Naive thymus-derived CD4-positive, alpha-beta T cell (primary cell): ENCODE results near the gene TRUB1. TPM values are rescaled to one million over a fixed set of nuclear protein-coding genes. Genes with fewer than 3 reads are reported as not detected.
A peak's percentile ranks its signal among the peaks of the same experiment; 100 is the strongest.
"Not testable (repeated sequence)": the region's sequence is repeated elsewhere in the genome, so short reads cannot be mapped to it uniquely, and the experiment has no call there.

ENCODE experiments used
- ATAC-seq: fragments of 150-1000 bp; cut with Tn5 transposase; 2 replicates; pipeline ENCODE4 v1.10.0; 2021; ENCODE audit warnings: mild to moderate bottlenecking, moderate library complexity
- CTCF ChIA-PET: fragments of 350-600 bp; sonication (Branson Sonifier 250); formaldehyde crosslinking; loops from one replicate; lab custom pipeline; 2021; ENCODE audit warnings: antibody characterized with exemption; lab: Charles Lee
- POLR2A ChIA-PET: fragments of 350-600 bp; sonication (Branson Sonifier 250); formaldehyde crosslinking; loops from one replicate; lab custom pipeline; 2021; ENCODE audit warnings: antibody characterized with exemption, inconsistent platforms; lab: Charles Lee
- DNase-seq, 9 donors: peaks; one replicate each; pipeline versions ENCODE4 v3.0.0 to v3.0.0-alpha.2; 2020 to 2022; ENCODE audit warnings: mixed read lengths in 1 of 9
- H3K27ac ChIP-seq: one replicate; pipeline ENCODE4 v1.7.0; 2013; ENCODE audit warnings: mild to moderate bottlenecking, low read depth, low read length, moderate library complexity
- H3K27me3 ChIP-seq, 2 donors: one replicate each; pipeline ENCODE4 v1.7.0; 2013; ENCODE audit warnings: low read length in 2 of 2, mild to moderate bottlenecking in 2 of 2, moderate library complexity in 2 of 2; ENCODE audit not compliant: control insufficient read depth in 2 of 2, insufficient read depth in 2 of 2
- H3K36me3 ChIP-seq, 3 experiments: 1 replicate in 2 of 3; 2 replicates in 1 of 3; pipeline ENCODE4 v1.7.0; 2013; ENCODE audit warnings: low read length in 3 of 3, mild to moderate bottlenecking in 3 of 3, moderate library complexity in 1 of 3; ENCODE audit not compliant: insufficient read depth in 3 of 3, control insufficient read depth in 2 of 3
- H3K4me1 ChIP-seq, 2 donors: one replicate each; pipeline ENCODE4 v1.7.0; 2013; ENCODE audit warnings: low read length in 2 of 2, mild to moderate bottlenecking in 2 of 2, moderate library complexity in 1 of 2; ENCODE audit not compliant: control insufficient read depth in 2 of 2, insufficient read depth in 2 of 2
- H3K4me3 ChIP-seq: 2 replicates; pipeline ENCODE4 v1.7.0; 2013; ENCODE audit warnings: mild to moderate bottlenecking, low read length
- H3K9me3 ChIP-seq, 3 experiments: 1 replicate in 2 of 3; 2 replicates in 1 of 3; pipeline ENCODE4 v1.7.0; 2013; ENCODE audit warnings: low read length in 3 of 3; ENCODE audit not compliant: control insufficient read depth in 2 of 3
- H3K27ac Mint-ChIP-seq, 9 donors: one replicate each; pipeline ENCODE4 v1.8.0; 2020 to 2022; ENCODE audit warnings: mixed read lengths in 9 of 9, mild to moderate bottlenecking in 8 of 9, moderate library complexity in 5 of 9, inconsistent platforms in 2 of 9
- H3K27me3 Mint-ChIP-seq, 5 donors: one replicate each; pipeline ENCODE4 v1.8.0; 2021 to 2022; ENCODE audit warnings: mixed read lengths in 5 of 5, mild to moderate bottlenecking in 1 of 5
- H3K36me3 Mint-ChIP-seq, 5 donors: one replicate each; pipeline ENCODE4 v1.8.0; 2020 to 2022; ENCODE audit warnings: mixed read lengths in 5 of 5, mild to moderate bottlenecking in 3 of 5, inconsistent platforms in 1 of 5
- H3K4me1 Mint-ChIP-seq, 7 donors: one replicate each; pipeline ENCODE4 v1.8.0; 2020 to 2022; ENCODE audit warnings: mixed read lengths in 7 of 7, mild to moderate bottlenecking in 3 of 7, inconsistent platforms in 1 of 7
- H3K4me3 Mint-ChIP-seq, 10 donors: one replicate each; pipeline ENCODE4 v1.8.0; 2020 to 2022; ENCODE audit warnings: mild to moderate bottlenecking in 10 of 10, mixed read lengths in 10 of 10, moderate library complexity in 6 of 10, inconsistent platforms in 2 of 10
- H3K9me3 Mint-ChIP-seq, 11 donors: one replicate each; pipeline ENCODE4 v1.8.0; 2020 to 2022; ENCODE audit warnings: mixed read lengths in 11 of 11, mild to moderate bottlenecking in 4 of 11, inconsistent platforms in 1 of 11, moderate library complexity in 1 of 11
- intact Hi-C, 2 donors: fragments of 100-400 bp; cut with micrococcal nuclease; formaldehyde crosslinking; loops; one replicate each; pipeline ENCODE4 v1.15.1; 2023
- polyA plus RNA-seq, 2 donors: library from polyadenylated mRNA; unstranded; fragments of 300-500 nt; fragmentation: Illumina TruSeq; gene quantifications; one replicate each; pipeline ENCODE4 v1.2.3, GENCODE V29; 2021
- total RNA-seq, 6 experiments: library from RNA in 5 of 6; stranded (reverse) in 5 of 6; gene quantifications; 1 replicate in 5 of 6; 2 replicates in 1 of 6; pipeline ENCODE4 v1.2.3 and lab custom pipeline; 2021 to 2026

TRUB1 gene
- total RNA-seq = 10 to 100 TPM in 3 of 5 experiments, 1 to 10 TPM in 2; 6.8 to 14.6 (median 12.9) TPM
- 10 to 100 TPM in 1 of 2 donors, 1 to 10 TPM in 1; 7.9 to 11.2 TPM for polyA plus RNA-seq
- total RNA-seq (lab: John Stamatoyannopoulos, UW) = 13.2 reads per million, percentile 41 among the genes with 10 or more reads in this experiment

DNA sequence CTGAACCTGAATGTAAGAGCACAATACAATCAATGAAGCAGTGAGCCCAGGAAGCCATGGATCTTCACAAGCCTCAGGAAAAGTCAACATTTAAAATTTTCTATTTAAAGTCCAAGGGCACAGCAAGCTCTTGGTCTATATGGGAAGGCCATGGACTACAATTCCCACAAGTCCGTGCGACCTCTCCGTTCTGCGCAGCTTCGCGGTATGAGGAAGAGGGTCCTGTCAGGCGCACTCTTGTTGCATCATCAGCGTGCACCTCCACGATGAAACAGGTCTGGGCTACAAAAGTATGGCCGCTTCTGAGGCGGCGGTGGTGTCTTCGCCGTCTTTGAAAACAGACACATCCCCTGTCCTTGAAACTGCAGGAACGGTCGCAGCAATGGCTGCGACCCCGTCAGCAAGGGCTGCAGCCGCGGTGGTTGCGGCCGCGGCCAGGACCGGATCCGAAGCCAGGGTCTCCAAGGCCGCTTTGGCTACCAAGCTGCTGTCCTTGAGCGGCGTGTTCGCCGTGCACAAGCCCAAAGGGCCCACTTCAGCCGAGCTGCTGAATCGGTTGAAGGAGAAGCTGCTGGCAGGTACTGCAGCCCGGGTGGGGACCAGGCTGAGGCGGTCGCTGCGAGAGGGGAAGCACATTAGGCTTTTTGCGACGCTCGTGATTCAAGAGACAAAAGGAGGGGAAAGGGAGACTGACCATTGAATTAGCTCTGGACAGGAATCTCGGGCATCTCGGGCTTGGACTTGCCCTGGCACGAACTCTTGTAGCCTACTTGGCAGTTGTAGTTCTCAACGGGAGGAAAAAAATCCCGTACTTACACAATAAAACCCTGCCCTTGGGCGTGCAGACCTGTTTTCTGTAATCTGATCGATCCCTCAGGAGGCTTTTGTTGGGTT is at the start of gene TRUB1:
TSS of gene TRUB1 (plus strand) at position 234 of the 894 bp plus-strand sequence. CDS start at position 293, 59 bp downstream.
- Mint-ChIP-seq H3K36me3 (peaks cover 0 to 9% (median 5%) of the 10 kb centered on the region in 5 donors), H3K9me3 (no peaks in the 10 kb centered on the region), H3K27me3 (no peaks in the 10 kb centered on the region), H3K27ac (peak within 1 kb of the TSS; percentile 95 to 98 (median 96)), H3K4me3 (peak within 1 kb of the TSS; percentile 94 to 99 (median 96)), H3K4me1 (peaks cover 20 to 43% (median 31%) of the 10 kb centered on the region in 7 donors)
- Histone ChIP-seq H3K4me1 (peaks cover 12 to 23% of the 10 kb centered on the region in 2 donors), H3K27me3 (no peaks in the 10 kb centered on the region), H3K9me3 (no peaks in the 10 kb centered on the region), H3K4me3 (peak within 1 kb of the TSS; percentile 87), H3K36me3 (peaks cover 0 to 22% (median 0%) of the 10 kb centered on the region in 3 experiments), H3K27ac (peak within 1 kb of the TSS; percentile 79)
- ATAC-seq (peak; percentile 100), DNase-seq (peak; percentile 59 to 91 (median 87))
- ChIA-PET POLR2A (interaction anchor here (1.0 kb wide), 1 partner anchor 10 kb away, joined by 3 read pairs; no protein-coding TSS in a partner anchor), CTCF (interaction anchor here (1.2 to 1.4 kb wide), 2 partner anchors 9 to 116 kb away, joined by 4 to 7 read pairs; partner anchors contain the start of gene FHIP2A)
- intact Hi-C loops = loop anchor here (1.0 to 10.0 kb wide), 12 partner anchors 61 to 1259 kb away; partner anchors contain the start of genes CCDC186 (in 2 of the 2), DCLRE1A (in 2 of the 2), FHIP2A (in 2 of the 2) and NHLRC2 (in 2 of the 2)

DNA sequence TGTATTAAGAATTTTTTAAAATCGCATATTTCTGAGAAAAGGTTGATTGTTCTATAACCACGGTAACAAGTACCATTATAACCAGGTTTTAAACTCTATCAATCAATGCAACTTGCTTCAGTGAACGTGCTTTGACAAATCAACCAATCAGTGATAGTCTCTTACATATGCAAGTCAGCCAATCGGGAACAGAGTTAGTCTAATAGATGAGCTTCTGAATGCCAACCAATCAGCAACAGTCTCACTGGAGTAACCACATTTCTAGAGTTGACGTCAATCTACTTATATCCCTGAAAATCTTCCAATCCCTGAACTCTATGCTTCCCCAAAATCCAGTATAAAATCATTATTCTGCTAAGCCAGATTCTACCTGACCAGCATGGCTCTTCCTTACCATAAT is 44.7 kb upstream of the TRUB1 start:
- ChIA-PET CTCF (no interaction called here), POLR2A (no interaction called here)
- Mint-ChIP-seq H3K9me3 (no peaks in the 10 kb centered on the region), H3K27me3 (peaks cover 0 to 13% (median 5%) of the 10 kb centered on the region in 5 donors), H3K27ac (no peak overlapping the region), H3K4me3 (no peak overlapping the region), H3K36me3 (no peaks in the 10 kb centered on the region), H3K4me1 (no peaks in the 10 kb centered on the region)
- H3K27me3 ChIP-seq = no peaks in the 10 kb centered on the region
- H3K4me1 ChIP-seq = no peaks in the 10 kb centered on the region
- no peaks in the 10 kb centered on the region for H3K36me3 ChIP-seq
- DNase-seq (no peak), ATAC-seq (no peak)
- intact Hi-C loops = loop anchor here in 1 of 2 donors (10.0 kb wide), 1 partner anchor 92 kb away; no protein-coding TSS in a partner anchor
- H3K9me3 ChIP-seq = no peaks in the 10 kb centered on the region
- no peak overlapping the region for H3K4me3 ChIP-seq
- H3K27ac ChIP-seq = no peak overlapping the region

DNA sequence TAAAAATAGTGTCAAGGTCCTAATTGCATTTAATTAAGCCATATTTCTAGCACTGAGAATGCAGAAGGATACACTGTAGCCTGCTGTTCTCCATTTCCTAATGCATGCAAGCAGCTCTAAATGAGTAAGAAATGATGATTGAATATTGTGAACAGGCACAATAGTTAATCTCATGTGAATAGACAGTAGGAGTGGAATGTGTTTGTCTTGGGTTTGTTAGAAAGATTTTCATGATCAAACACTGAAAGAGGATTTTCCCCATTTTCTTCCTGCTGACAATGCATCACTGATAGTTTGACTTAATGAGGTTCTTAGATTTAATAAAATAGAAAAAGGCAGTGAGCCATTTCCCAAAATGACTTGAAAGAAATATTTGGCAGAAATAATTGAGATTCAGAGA is 43.1 kb upstream of the TRUB1 start:
- Histone ChIP-seq H3K9me3 (no peaks in the 10 kb centered on the region), H3K36me3 (no peaks in the 10 kb centered on the region), H3K27me3 (no peaks in the 10 kb centered on the region), H3K4me3 (no peak overlapping the region), H3K27ac (no peak overlapping the region), H3K4me1 (no peaks in the 10 kb centered on the region)
- DNase-seq (no peak), ATAC-seq (no peak)
- H3K27ac Mint-ChIP-seq = no peak overlapping the region
- H3K4me1 Mint-ChIP-seq = no peaks in the 10 kb centered on the region
- intact Hi-C loops = loop anchor here in 1 of 2 donors (10.0 kb wide), 1 partner anchor 90 kb away; no protein-coding TSS in a partner anchor
- no peaks in the 10 kb centered on the region for H3K9me3 Mint-ChIP-seq
- ChIA-PET CTCF (no interaction called here), POLR2A (no interaction called here)
- no peaks in the 10 kb centered on the region for H3K36me3 Mint-ChIP-seq
- no peak overlapping the region for H3K4me3 Mint-ChIP-seq
- peaks cover 0 to 8% (median 5%) of the 10 kb centered on the region in 5 donors for H3K27me3 Mint-ChIP-seq

DNA sequence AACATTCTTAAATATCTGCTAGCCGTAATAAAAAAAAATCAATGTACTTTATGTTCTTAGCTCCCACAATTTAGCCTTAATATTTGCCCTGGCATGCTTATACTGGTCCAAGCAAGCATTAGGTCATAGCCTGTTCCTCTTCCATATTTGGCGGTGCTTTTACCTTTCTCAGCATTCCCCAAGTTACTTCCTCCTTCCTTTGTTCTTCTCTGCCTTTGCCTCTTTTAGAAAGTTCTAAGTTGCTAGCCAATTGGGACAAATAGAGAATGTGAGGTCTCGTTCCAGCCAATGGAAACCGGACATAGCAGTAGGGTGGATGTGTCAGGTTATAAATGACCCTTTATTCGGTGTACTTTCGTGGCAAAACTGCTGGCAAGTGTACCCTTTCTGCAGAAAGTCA is 41.0 kb upstream of the TRUB1 start:
- POLR2A ChIA-PET, DNase-seq, H3K4me1 ChIP-seq, H3K9me3 ChIP-seq, CTCF ChIA-PET, H3K4me3 Mint-ChIP-seq, H3K9me3 Mint-ChIP-seq, H3K4me1 Mint-ChIP-seq, ATAC-seq, H3K4me3 ChIP-seq, H3K27ac Mint-ChIP-seq, H3K27ac ChIP-seq, H3K36me3 Mint-ChIP-seq, H3K36me3 ChIP-seq, H3K27me3 ChIP-seq: not testable (repeated sequence)
- H3K27me3 Mint-ChIP-seq = peaks cover 0 to 13% (median 2%) of the 10 kb centered on the region in 5 donors
- intact Hi-C loops = loop anchor here in 1 of 2 donors (10.0 kb wide), 1 partner anchor 88 kb away; no protein-coding TSS in a partner anchor

DNA sequence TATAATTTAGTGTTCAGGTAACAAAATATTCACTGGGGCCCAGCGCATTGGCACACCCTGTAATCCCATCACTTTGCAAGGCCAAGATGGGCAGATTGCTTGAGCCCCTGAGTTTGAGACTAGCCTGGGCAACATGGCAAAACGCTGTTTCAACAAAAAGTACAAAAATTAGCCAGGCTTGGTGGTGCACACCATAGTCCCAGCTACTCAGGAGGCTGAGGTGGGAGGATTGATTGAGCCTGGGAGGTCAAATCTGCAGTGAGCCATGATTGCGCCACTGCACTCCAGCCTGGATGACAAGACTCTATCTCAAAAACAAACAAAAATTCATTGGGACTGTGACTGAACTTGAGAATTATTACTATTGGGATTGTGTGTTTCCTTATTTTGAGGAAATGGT is 40.4 kb upstream of the TRUB1 start:
- POLR2A ChIA-PET = no interaction called here
- peaks cover 0 to 13% (median 5%) of the 10 kb centered on the region in 5 donors for H3K27me3 Mint-ChIP-seq
- no peaks in the 10 kb centered on the region for H3K36me3 Mint-ChIP-seq
- H3K27ac ChIP-seq = no peak overlapping the region
- no peaks in the 10 kb centered on the region for H3K9me3 Mint-ChIP-seq
- intact Hi-C loops = loop anchor here in 1 of 2 donors (10.0 kb wide), 1 partner anchor 87 kb away; no protein-coding TSS in a partner anchor
- H3K27ac Mint-ChIP-seq = no peak overlapping the region
- H3K27me3 ChIP-seq = no peaks in the 10 kb centered on the region
- ATAC-seq (no peak), DNase-seq (no peak)
- H3K4me1 Mint-ChIP-seq = no peaks in the 10 kb centered on the region
- CTCF ChIA-PET = no interaction called here
- H3K9me3 ChIP-seq = no peaks in the 10 kb centered on the region
- no peaks in the 10 kb centered on the region for H3K4me1 ChIP-seq
- no peaks in the 10 kb centered on the region for H3K36me3 ChIP-seq
- no peak overlapping the region for H3K4me3 Mint-ChIP-seq
- no peak overlapping the region for H3K4me3 ChIP-seq

DNA sequence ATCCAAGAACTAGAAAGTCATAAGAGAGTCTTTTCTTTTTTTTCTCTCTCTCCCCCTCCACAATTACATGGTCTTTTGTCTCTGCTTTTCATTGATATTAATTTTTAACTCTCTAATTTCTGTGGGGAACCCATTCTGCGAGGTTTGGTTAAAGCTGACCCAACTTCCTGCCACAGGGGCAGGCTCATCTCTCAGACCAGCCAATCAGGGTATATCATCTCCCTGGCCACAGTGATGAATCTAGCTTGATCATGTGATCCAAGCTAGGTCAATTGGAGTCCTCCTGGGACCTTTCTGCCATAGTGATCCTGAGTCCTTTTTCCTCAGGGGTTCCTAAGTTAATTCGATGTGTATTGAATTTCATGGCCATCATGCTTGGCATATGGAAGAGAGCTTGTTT is 38.0 kb upstream of the TRUB1 start:
- Histone ChIP-seq H3K4me3 (no peak overlapping the region), H3K27me3 (no peaks in the 10 kb centered on the region), H3K36me3 (no peaks in the 10 kb centered on the region), H3K9me3 (no peaks in the 10 kb centered on the region), H3K27ac (no peak overlapping the region), H3K4me1 (no peaks in the 10 kb centered on the region)
- ATAC-seq (no peak), DNase-seq (no peak)
- Mint-ChIP-seq H3K4me3 (no peak overlapping the region), H3K27ac (no peak overlapping the region), H3K36me3 (no peaks in the 10 kb centered on the region), H3K27me3 (peaks cover 6 to 24% (median 9%) of the 10 kb centered on the region in 5 donors), H3K4me1 (no peaks in the 10 kb centered on the region), H3K9me3 (no peaks in the 10 kb centered on the region)
- ChIA-PET CTCF (no interaction called here), POLR2A (no interaction called here)
- intact Hi-C loops = loop anchor here in 1 of 2 donors (10.0 kb wide), 1 partner anchor 85 kb away; no protein-coding TSS in a partner anchor
